Sigmoid colon (tissue), 7 donors: ENCODE measurements around the gene CRYBG1. TPM values are rescaled to one million over a fixed set of nuclear protein-coding genes. Genes with fewer than 3 reads are reported as not detected.

Experiments
- DNase-seq: peaks from one replicate; pipeline ENCODE4 v3.0.0-alpha.2; 2019
- H3K27ac ChIP-seq, 4 donors: fragments of 200-600 bp; sonication (generic); one replicate each; pipeline ENCODE4 v1.5.1; 2016 to 2019; ENCODE audit warnings: mild to moderate bottlenecking in 1 of 4
- H3K27me3 ChIP-seq, 3 donors: fragments of 200-600 bp; sonication (generic); one replicate each; pipeline ENCODE4 v1.5.1; 2019; ENCODE audit warnings: mild to moderate bottlenecking in 1 of 3
- H3K36me3 ChIP-seq, 4 donors: fragments of 200-600 bp; sonication (generic); one replicate each; pipeline ENCODE4 v1.5.1; 2016 to 2019
- H3K4me1 ChIP-seq, 4 donors: fragments of 200-600 bp; sonication (generic); one replicate each; pipeline ENCODE4 v1.5.1; 2017 to 2019
- H3K4me3 ChIP-seq, 4 donors: fragments of 200-600 bp; sonication (generic); one replicate each; pipeline ENCODE4 v1.5.1; 2017 to 2019; ENCODE audit warnings: mild to moderate bottlenecking in 2 of 4, moderate library complexity in 1 of 4
- H3K9me3 ChIP-seq, 4 donors: fragments of 200-600 bp in 3 of 4; sonication (generic) in 3 of 4; one replicate each; pipeline versions ENCODE4 v1.5.1 to v1.6.1; 2013 to 2019
- CTCF ChIP-seq, 4 experiments: fragments of 450-650 bp in 3 of 4; fragments of 200-600 bp in 1 of 4; IDR thresholded peaks; one replicate each; pipeline ENCODE4 v1.5.1; 2016 to 2019; ENCODE audit warnings: antibody characterized with exemption in 4 of 4, mild to moderate bottlenecking in 3 of 4, moderate library complexity in 2 of 4
- EP300 ChIP-seq, 4 donors: sonication (generic); formaldehyde crosslinking; IDR thresholded peaks; one replicate each; pipeline ENCODE4 v1.6.1; 2017; ENCODE audit warnings: antibody characterized with exemption in 4 of 4
- POLR2A ChIP-seq, 2 donors: fragments of 450-650 bp; IDR thresholded peaks; one replicate each; pipeline ENCODE4 v1.6.1; 2016; ENCODE audit warnings: antibody characterized with exemption in 2 of 2, mild to moderate bottlenecking in 2 of 2, moderate library complexity in 2 of 2
- POLR2AphosphoS5 ChIP-seq, 4 donors: sonication (generic); formaldehyde crosslinking; IDR thresholded peaks; one replicate each; pipeline ENCODE4 v1.6.1; 2017; ENCODE audit warnings: antibody characterized with exemption in 4 of 4
- WGBS, 2 donors: extraction: QIAGEN DNeasy Blood & Tissue Kit; methylation state at CpG; one replicate each; pipeline ENCODE4 v1.1.7; 2013; 5-methylcytosine and 5-hydroxymethylcytosine counted together
- intact Hi-C: fragments of 100-400 bp; cut with DNase I; formaldehyde crosslinking; loops from one replicate; pipeline ENCODE4 v1.15.1; 2023
- polyA plus RNA-seq, 3 donors: library from polyadenylated mRNA; stranded (reverse); fragments of 200-250 nt; gene quantifications; one replicate each; pipeline ENCODE4 v1.2.3, GENCODE V29; 2013
- total RNA-seq, 4 donors: library from RNA; depleted of rRNA; stranded (reverse); fragments of >200 nt; gene quantifications; one replicate each; pipeline ENCODE4 v1.1.0, GENCODE V29; 2016
- donor health status: healthy with polysubstance abuse.
- donor health status: Bipolar disorder and iron deficiency.
- donor health status: healthy.

CRYBG1 gene
- total and polyA plus RNA-seq, 7 donors = 5.8 to 26.5 (median 10.2) TPM

GRCh38 chr6:106379951-106380350, 19.4 kb downstream of the CRYBG1 start:
- no peaks in the 10 kb centered on the region for H3K27me3 ChIP-seq
- no peak for TF ChIP-seq EP300 (IDR thresholded peaks at IDR 0.05)
- no peak for TF ChIP-seq POLR2A (IDR thresholded peaks at IDR 0.05)
- no peak for TF ChIP-seq POLR2AphosphoS5 (IDR thresholded peaks at IDR 0.05)
- H3K4me3 ChIP-seq = no peak overlapping the region
- intact Hi-C loops = no loop called here
- H3K4me1 ChIP-seq = peaks cover 0 to 17% (median 2%) of the 10 kb centered on the region in 4 donors
- no peak for DNase-seq
- no peak overlapping the region for H3K27ac ChIP-seq
- 65 to 96% methylated on average over 1 of the region's 1 CpG for WGBS, 2 donors
- H3K36me3 ChIP-seq = no peaks in the 10 kb centered on the region
- H3K9me3 ChIP-seq = no peaks in the 10 kb centered on the region

GRCh38 chr6:106380407-106380806, 19.9 kb downstream of the CRYBG1 start:
- Histone ChIP-seq H3K9me3 (no peaks in the 10 kb centered on the region), H3K27ac (no peak overlapping the region), H3K36me3 (no peaks in the 10 kb centered on the region), H3K4me1 (peaks cover 0 to 17% (median 2%) of the 10 kb centered on the region in 4 donors), H3K27me3 (no peaks in the 10 kb centered on the region), H3K4me3 (no peak overlapping the region)
- TF ChIP-seq EP300 (IDR thresholded peaks at IDR 0.05) (no peak), POLR2A (IDR thresholded peaks at IDR 0.05) (no peak), POLR2AphosphoS5 (IDR thresholded peaks at IDR 0.05) (no peak), CTCF (IDR thresholded peaks at IDR 0.05) (no peak)
- DNase-seq = no peak
- WGBS, 2 donors = 42 to 89% methylated on average over 1 of the region's 1 CpG
- intact Hi-C loops = no loop called here

- no peak for TF ChIP-seq POLR2A (IDR thresholded peaks at IDR 0.05)
- no peak for TF ChIP-seq POLR2AphosphoS5 (IDR thresholded peaks at IDR 0.05)
- no peak for TF ChIP-seq CTCF (IDR thresholded peaks at IDR 0.05)
- H3K36me3 ChIP-seq = no peaks in the 10 kb centered on the region
These were observed 20.7 kb downstream of the CRYBG1 start for GRCh38 chr6:106381223-106381622.

GRCh38 chr6:106381881-106382280, 21.4 kb downstream of the CRYBG1 start:
- DNase-seq = no peak
- H3K27me3 ChIP-seq = no peaks in the 10 kb centered on the region
- TF ChIP-seq EP300 (IDR thresholded peaks at IDR 0.05) (no peak), POLR2AphosphoS5 (IDR thresholded peaks at IDR 0.05) (no peak), CTCF (IDR thresholded peaks at IDR 0.05) (no peak), POLR2A (IDR thresholded peaks at IDR 0.05) (no peak)
- intact Hi-C loops = no loop called here
- H3K4me1 ChIP-seq = peaks cover 0 to 12% (median 2%) of the 10 kb centered on the region in 4 donors
- H3K4me3 ChIP-seq = no peak overlapping the region
- no peaks in the 10 kb centered on the region for H3K36me3 ChIP-seq
- H3K9me3 ChIP-seq = no peaks in the 10 kb centered on the region
- no peak overlapping the region for H3K27ac ChIP-seq
- WGBS, 2 donors = 8 to 57% methylated on average over 1 of the region's 1 CpG

More at GRCh38 chr6:106381223-106381622, 20.7 kb downstream of the CRYBG1 start:
- Histone ChIP-seq H3K27ac (no peak overlapping the region), H3K9me3 (no peaks in the 10 kb centered on the region), H3K27me3 (no peaks in the 10 kb centered on the region), H3K4me3 (no peak overlapping the region), H3K4me1 (peaks cover 0 to 17% (median 2%) of the 10 kb centered on the region in 4 donors)
- 77 to 84% methylated on average over 1 of the region's 1 CpG for WGBS, 2 donors
- no peak for DNase-seq
- intact Hi-C loops = no loop called here

DNA sequence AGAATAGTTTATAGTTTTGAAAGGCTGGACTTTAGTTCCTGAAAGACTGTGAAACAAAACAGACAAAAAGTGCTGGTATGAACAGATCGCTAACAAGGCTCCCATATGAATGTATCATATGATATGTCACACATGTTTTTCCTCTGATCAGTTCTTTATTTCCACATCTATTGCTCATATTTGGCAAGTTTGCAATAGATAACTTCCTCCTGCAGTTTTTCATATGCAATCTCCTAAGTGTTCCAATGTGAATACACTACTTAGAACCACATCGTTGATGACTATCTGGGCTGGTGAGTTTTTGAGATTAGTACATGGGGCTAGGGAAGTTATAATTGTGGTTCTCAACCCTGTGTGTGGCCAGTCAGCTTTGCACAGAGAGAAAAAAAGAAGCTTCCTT, 23.1 kb downstream of the CRYBG1 start:
- no peak for TF ChIP-seq CTCF (IDR thresholded peaks at IDR 0.05)
- 71 to 79% methylated on average over 2 of the region's 2 CpGs for WGBS, 2 donors
- peaks cover 0 to 13% (median 2%) of the 10 kb centered on the region in 4 donors for H3K4me1 ChIP-seq
- H3K9me3 ChIP-seq = no peaks in the 10 kb centered on the region
- DNase-seq = no peak
- no peaks in the 10 kb centered on the region for H3K36me3 ChIP-seq
- H3K27ac ChIP-seq = peak overlapping the region in 3 of 4 donors; percentile 0 to 17 (median 14)
- intact Hi-C loops = no loop called here
- no peaks in the 10 kb centered on the region for H3K27me3 ChIP-seq
- no peak overlapping the region for H3K4me3 ChIP-seq
